Measurements from ENCODE around the gene ITGA8.

Gene ITGA8

GRCh38 chr10:15528859-15529239, 190.9 kb downstream of the ITGA8 start:
- H3K27ac ChIP-seq (ENCODE audit: insufficient read depth, low read depth, low read length, poor library complexity, severe bottlenecking), result no peak overlapping the region
- H3K4me3 ChIP-seq (ENCODE audit: insufficient read depth, low read depth, low read length), result no peak overlapping the region
- H3K9me3 ChIP-seq (ENCODE audit: control insufficient read depth, low read length), result no peaks in the 10 kb centered on the region
- H3K36me3 ChIP-seq (ENCODE audit: control insufficient read depth, insufficient read depth, low read length), result no peaks in the 10 kb centered on the region
- no peaks in the 10 kb centered on the region for H3K4me1 ChIP-seq (ENCODE audit: control insufficient read depth, insufficient read depth, low read length)
- WGBS, 2 experiments, result 95 to 97% methylated on average over 4 of the region's 4 CpGs
- no peaks in the 10 kb centered on the region for H3K27me3 ChIP-seq (ENCODE audit: control insufficient read depth, insufficient read depth, low read length, poor library complexity, severe bottlenecking)

DNA sequence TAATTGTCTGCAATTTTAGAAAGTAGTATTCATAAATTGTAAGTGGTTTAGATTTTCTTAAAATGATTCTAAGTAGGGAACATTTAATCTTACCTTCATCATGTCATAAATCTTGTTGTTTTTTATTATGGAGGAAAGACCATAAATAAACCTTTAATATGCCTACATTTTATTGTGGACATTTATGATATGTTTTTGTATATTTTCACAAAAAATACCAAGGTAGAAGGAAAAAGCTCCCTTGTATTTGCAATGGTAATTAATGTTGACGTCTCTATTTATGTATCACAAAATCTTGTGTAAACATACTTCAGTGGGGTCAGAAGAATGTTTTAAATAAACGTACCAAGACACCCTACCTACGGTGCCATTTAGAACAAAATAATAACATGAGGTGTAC, 193.0 kb downstream of the ITGA8 start:
- Histone ChIP-seq H3K27me3 (ENCODE audit: control insufficient read depth, insufficient read depth, low read length, poor library complexity, severe bottlenecking) (no peaks in the 10 kb centered on the region), H3K36me3 (ENCODE audit: control insufficient read depth, insufficient read depth, low read length) (no peaks in the 10 kb centered on the region), H3K9me3 (ENCODE audit: control insufficient read depth, low read length) (no peaks in the 10 kb centered on the region), H3K4me1 (ENCODE audit: control insufficient read depth, insufficient read depth, low read length) (no peaks in the 10 kb centered on the region), H3K27ac (ENCODE audit: insufficient read depth, low read depth, low read length, poor library complexity, severe bottlenecking) (no peak overlapping the region), H3K4me3 (ENCODE audit: insufficient read depth, low read depth, low read length) (no peak overlapping the region)
- 44 to 65% methylated on average over 2 to 3 of the region's 3 CpGs for WGBS, 2 experiments

DNA sequence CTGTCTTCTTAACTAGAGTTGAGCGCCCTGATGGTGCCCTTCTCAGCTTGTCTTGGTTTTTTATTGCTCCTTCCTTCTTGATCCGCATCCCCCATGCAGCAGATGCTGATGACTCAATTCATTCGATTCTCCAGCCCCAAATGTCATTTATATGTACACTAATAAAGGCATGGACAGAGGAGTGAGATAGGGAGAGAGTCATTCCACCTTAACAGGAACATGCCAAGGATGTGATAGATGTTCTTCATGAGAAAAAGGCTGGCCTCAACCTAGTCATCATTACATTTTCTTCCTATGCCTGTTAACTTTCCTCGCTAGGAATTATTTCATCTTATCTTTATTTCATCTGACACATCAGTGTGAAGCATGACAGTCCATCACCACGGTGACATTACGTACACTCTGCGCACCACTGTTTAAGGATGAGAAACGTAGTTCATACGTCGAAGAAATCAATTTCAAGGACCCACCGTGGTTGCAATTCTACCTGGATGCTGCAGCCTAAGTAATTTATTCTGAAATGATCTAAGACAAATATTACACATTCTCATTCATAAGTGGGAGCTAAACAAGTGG, 198.3 kb downstream of the ITGA8 start:
- H3K27ac ChIP-seq (ENCODE audit: insufficient read depth, low read depth, low read length, poor library complexity, severe bottlenecking), result no peak overlapping the region
- WGBS, 2 experiments, result 86 to 96% methylated on average over 8 to 11 of the region's 11 CpGs
- H3K36me3 ChIP-seq (ENCODE audit: control insufficient read depth, insufficient read depth, low read length), result no peaks in the 10 kb centered on the region
- no peaks in the 10 kb centered on the region for H3K9me3 ChIP-seq (ENCODE audit: control insufficient read depth, low read length)
- H3K4me1 ChIP-seq (ENCODE audit: control insufficient read depth, insufficient read depth, low read length), result no peaks in the 10 kb centered on the region
- H3K27me3 ChIP-seq (ENCODE audit: control insufficient read depth, insufficient read depth, low read length, poor library complexity, severe bottlenecking), result no peaks in the 10 kb centered on the region
- H3K4me3 ChIP-seq (ENCODE audit: insufficient read depth, low read depth, low read length), result no peak overlapping the region

- Histone ChIP-seq H3K36me3 (ENCODE audit: control insufficient read depth, insufficient read depth, low read length) (no peaks in the 10 kb centered on the region), H3K4me3 (ENCODE audit: insufficient read depth, low read depth, low read length) (no peak overlapping the region), H3K4me1 (ENCODE audit: control insufficient read depth, insufficient read depth, low read length) (no peaks in the 10 kb centered on the region), H3K27me3 (ENCODE audit: control insufficient read depth, insufficient read depth, low read length, poor library complexity, severe bottlenecking) (no peaks in the 10 kb centered on the region), H3K27ac (ENCODE audit: insufficient read depth, low read depth, low read length, poor library complexity, severe bottlenecking) (no peak overlapping the region), H3K9me3 (ENCODE audit: control insufficient read depth, low read length) (no peaks in the 10 kb centered on the region)
- 91 to 95% methylated on average over 4 of the region's 4 CpGs for WGBS, 2 experiments
Measured at GRCh38 chr10:15518250-15518649, 201.5 kb downstream of the ITGA8 start.

DNA sequence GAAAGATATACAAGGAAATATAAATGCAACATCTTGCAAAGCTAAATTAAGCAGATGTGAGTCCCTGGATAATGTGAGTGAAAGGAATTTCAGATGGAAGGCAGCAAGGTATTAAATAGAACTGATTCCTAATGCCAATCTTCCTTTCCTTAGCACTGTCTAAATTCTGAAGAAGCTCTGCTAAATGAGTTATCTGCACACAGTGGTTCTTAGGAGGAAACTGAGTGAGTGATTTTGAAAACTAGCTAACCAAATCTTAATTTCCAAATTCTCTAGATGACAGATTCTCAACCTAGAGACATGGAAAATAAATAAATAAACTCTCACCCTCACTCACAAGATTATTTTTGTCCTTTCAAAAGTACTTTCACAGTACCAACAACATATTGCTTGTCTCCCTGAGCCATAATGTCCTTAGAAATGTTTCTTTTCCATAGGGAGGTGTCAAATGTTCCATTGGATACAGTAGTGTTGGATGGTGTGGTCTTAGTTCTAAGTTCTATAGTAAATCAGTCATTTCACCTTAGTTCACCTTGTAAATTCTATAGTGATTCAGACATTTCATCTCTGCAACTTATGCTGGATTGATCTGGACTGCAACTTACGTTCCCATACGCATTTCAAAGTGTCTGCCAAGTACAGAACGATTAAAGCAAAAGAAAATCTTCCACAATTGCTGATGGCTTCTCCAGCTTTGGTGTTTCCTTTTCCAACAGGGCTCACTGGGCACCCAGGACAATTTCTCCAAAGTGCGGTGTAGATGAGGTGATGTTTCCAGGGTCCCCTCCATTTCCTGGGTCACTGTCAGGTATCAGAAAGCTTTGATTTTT, 203.3 kb downstream of the ITGA8 start:
- no peak overlapping the region for H3K27ac ChIP-seq (ENCODE audit: insufficient read depth, low read depth, low read length, poor library complexity, severe bottlenecking)
- WGBS, 2 experiments, result 93 to 97% methylated on average over 4 of the region's 4 CpGs
- no peaks in the 10 kb centered on the region for H3K4me1 ChIP-seq (ENCODE audit: control insufficient read depth, insufficient read depth, low read length)
- no peaks in the 10 kb centered on the region for H3K9me3 ChIP-seq (ENCODE audit: control insufficient read depth, low read length)
- H3K36me3 ChIP-seq (ENCODE audit: control insufficient read depth, insufficient read depth, low read length), result no peaks in the 10 kb centered on the region
- H3K27me3 ChIP-seq (ENCODE audit: control insufficient read depth, insufficient read depth, low read length, poor library complexity, severe bottlenecking), result no peaks in the 10 kb centered on the region
- H3K4me3 ChIP-seq (ENCODE audit: insufficient read depth, low read depth, low read length), result no peak overlapping the region

DNA sequence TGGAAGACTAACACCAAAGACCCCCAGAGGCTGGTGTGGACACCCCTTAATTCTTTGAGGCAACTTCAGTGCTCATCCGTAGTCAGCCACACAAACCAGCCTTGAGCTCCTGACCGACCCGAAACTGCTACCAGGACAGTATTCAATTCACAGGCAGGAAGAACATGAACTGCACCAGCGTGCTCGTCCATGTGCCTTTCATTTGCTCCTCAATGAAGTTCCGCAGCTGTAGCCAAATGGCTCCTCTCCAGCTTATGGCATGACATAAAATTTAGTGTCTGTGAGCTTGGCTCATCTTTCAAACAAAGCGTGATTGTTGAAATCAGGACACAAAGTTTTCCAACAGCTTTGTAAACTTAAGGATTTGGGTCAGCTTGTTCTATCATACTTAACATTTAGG, 204.5 kb downstream of the ITGA8 start:
- Histone ChIP-seq H3K36me3 (ENCODE audit: control insufficient read depth, insufficient read depth, low read length) (no peaks in the 10 kb centered on the region), H3K4me1 (ENCODE audit: control insufficient read depth, insufficient read depth, low read length) (no peaks in the 10 kb centered on the region), H3K27ac (ENCODE audit: insufficient read depth, low read depth, low read length, poor library complexity, severe bottlenecking) (no peak overlapping the region), H3K4me3 (ENCODE audit: insufficient read depth, low read depth, low read length) (no peak overlapping the region), H3K9me3 (ENCODE audit: control insufficient read depth, low read length) (no peaks in the 10 kb centered on the region), H3K27me3 (ENCODE audit: control insufficient read depth, insufficient read depth, low read length, poor library complexity, severe bottlenecking) (no peaks in the 10 kb centered on the region)
- 93 to 94% methylated on average over 7 of the region's 7 CpGs for WGBS, 2 experiments

DNA sequence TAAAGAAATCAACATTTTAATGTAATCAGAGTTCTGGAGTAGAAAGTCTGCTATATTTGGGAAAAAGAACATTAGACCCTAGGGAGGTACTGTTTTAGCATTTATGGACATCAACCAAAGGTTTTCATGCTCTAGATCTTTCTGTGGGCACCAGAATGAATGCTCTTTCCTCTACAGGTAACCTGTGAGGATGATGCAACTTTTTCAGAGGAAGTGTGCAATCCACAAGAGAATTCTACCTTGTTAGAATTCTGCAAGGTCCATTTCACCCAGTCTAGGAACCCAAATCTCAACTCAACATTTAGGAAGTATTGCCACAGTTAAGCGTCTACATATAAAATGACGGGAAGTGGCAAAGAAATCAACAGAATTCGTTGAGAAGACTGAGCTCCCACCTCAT, 208.8 kb downstream of the ITGA8 start:
- H3K36me3 ChIP-seq (ENCODE audit: control insufficient read depth, insufficient read depth, low read length), result no peaks in the 10 kb centered on the region
- H3K27ac ChIP-seq (ENCODE audit: insufficient read depth, low read depth, low read length, poor library complexity, severe bottlenecking), result no peak overlapping the region
- H3K4me3 ChIP-seq (ENCODE audit: insufficient read depth, low read depth, low read length), result no peak overlapping the region
- H3K27me3 ChIP-seq (ENCODE audit: control insufficient read depth, insufficient read depth, low read length, poor library complexity, severe bottlenecking), result no peaks in the 10 kb centered on the region
- 63 to 64% methylated on average over 3 of the region's 3 CpGs for WGBS, 2 experiments
- H3K4me1 ChIP-seq (ENCODE audit: control insufficient read depth, insufficient read depth, low read length), result no peaks in the 10 kb centered on the region
- no peaks in the 10 kb centered on the region for H3K9me3 ChIP-seq (ENCODE audit: control insufficient read depth, low read length)

DNA sequence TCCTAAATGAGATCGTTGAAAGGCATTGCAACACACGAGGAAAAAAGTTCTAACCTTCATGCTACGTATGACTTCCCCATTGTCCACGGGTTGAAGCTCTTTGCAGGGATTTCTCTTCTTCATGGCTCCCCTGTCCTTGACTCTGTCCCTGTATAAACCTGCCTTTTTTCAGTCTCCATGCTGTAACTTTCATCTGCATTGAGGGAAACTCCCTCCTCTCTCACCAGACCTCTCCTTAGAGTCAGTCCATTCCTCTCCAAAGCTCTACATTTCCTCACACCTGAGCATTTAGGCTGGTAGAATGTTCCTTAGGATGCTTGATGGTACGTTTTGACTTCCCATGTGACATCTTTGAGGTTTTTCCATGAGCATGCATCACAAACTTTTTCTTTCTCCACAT, 214.4 kb downstream of the ITGA8 start:
- no peaks in the 10 kb centered on the region for H3K36me3 ChIP-seq (ENCODE audit: control insufficient read depth, insufficient read depth, low read length)
- H3K4me1 ChIP-seq (ENCODE audit: control insufficient read depth, insufficient read depth, low read length), result no peaks in the 10 kb centered on the region
- H3K9me3 ChIP-seq (ENCODE audit: control insufficient read depth, low read length), result no peaks in the 10 kb centered on the region
- H3K27ac ChIP-seq (ENCODE audit: insufficient read depth, low read depth, low read length, poor library complexity, severe bottlenecking), result no peak overlapping the region
- 88 to 96% methylated on average over 5 of the region's 5 CpGs for WGBS, 2 experiments
- H3K4me3 ChIP-seq (ENCODE audit: insufficient read depth, low read depth, low read length), result no peak overlapping the region
- H3K27me3 ChIP-seq (ENCODE audit: control insufficient read depth, insufficient read depth, low read length, poor library complexity, severe bottlenecking), result no peaks in the 10 kb centered on the region

GRCh38 chr10:15504101-15504840, 215.5 kb downstream of the ITGA8 start:
- Histone ChIP-seq H3K27me3 (ENCODE audit: control insufficient read depth, insufficient read depth, low read length, poor library complexity, severe bottlenecking) (no peaks in the 10 kb centered on the region), H3K4me3 (ENCODE audit: insufficient read depth, low read depth, low read length) (no peak overlapping the region), H3K27ac (ENCODE audit: insufficient read depth, low read depth, low read length, poor library complexity, severe bottlenecking) (no peak overlapping the region), H3K9me3 (ENCODE audit: control insufficient read depth, low read length) (peaks cover 4% of the 10 kb centered on the region), H3K4me1 (ENCODE audit: control insufficient read depth, insufficient read depth, low read length) (no peaks in the 10 kb centered on the region), H3K36me3 (ENCODE audit: control insufficient read depth, insufficient read depth, low read length) (no peaks in the 10 kb centered on the region)
- WGBS, 2 experiments, result 92% methylated on average over 10 of the region's 10 CpGs

DNA sequence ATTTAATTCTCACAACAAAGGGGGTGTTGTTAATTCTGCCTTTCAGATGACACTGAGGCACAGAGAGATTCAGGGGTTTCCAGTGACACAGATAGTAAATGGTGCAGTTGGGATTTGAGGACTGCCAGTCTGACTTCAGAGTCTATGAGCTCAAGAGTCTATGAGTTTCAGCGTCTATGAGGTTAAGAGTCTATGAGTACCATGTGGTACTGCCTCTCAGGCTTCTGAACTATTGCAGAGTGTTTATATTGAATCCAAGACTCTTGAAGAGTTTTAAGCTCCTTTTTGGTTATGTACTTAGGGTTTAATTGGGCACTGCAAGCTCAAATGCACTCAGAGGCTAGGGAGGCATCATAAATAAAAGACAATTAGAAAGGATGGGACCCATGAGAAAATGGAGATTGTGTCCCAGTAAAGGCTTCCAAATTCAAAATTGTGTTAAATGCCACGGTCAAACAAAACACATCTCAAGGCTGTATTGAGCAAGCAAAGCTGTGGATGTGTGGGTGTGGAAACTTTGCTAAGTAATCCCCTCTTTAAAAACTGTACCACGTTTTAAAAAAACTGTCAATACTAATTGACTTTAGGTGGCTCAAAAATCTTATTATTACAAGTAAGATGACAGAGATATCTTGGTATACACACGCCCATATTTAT, 224.7 kb downstream of the ITGA8 start:
- Histone ChIP-seq H3K4me1 (ENCODE audit: control insufficient read depth, insufficient read depth, low read length) (no peaks in the 10 kb centered on the region), H3K27me3 (ENCODE audit: control insufficient read depth, insufficient read depth, low read length, poor library complexity, severe bottlenecking) (no peaks in the 10 kb centered on the region), H3K36me3 (ENCODE audit: control insufficient read depth, insufficient read depth, low read length) (no peaks in the 10 kb centered on the region), H3K27ac (ENCODE audit: insufficient read depth, low read depth, low read length, poor library complexity, severe bottlenecking) (no peak overlapping the region), H3K9me3 (ENCODE audit: control insufficient read depth, low read length) (peaks cover 5% of the 10 kb centered on the region), H3K4me3 (ENCODE audit: insufficient read depth, low read depth, low read length) (no peak overlapping the region)
- 62 to 63% methylated on average over 2 to 3 of the region's 4 CpGs for WGBS, 2 experiments
